AG04450 (cell line): Measurements from ENCODE around the gene DNM3. TPM values are rescaled to one million over a fixed set of nuclear protein-coding genes. Genes with fewer than 3 reads are reported as not detected.

Experiments
- CTCF ChIA-PET: fragments of 300-600, 350-600 bp; formaldehyde crosslinking; extraction: SDS; loops from one replicate; lab custom pipeline; 2022; ENCODE audit warnings: antibody characterized with exemption, inconsistent platforms; lab: Charles Lee
- POLR2A ChIA-PET: fragments of 350-600 bp; formaldehyde crosslinking; extraction: SDS; loops from one replicate; lab custom pipeline; 2021; ENCODE audit warnings: antibody characterized with exemption, inconsistent platforms; lab: Yijun Ruan, JAX
- DNase-seq: peaks from one replicate; pipeline ENCODE4 v3.0.0-alpha.2; 2011; ENCODE audit warnings: low read depth, low spot score
- H3K27ac ChIP-seq: one replicate; pipeline ENCODE4 v1.5.1; 2012; ENCODE audit warnings: low read depth, low read length, control low read depth
- H3K27me3 ChIP-seq: one replicate; pipeline ENCODE4 v1.6.0; 2012; ENCODE audit warnings: low read length; ENCODE audit not compliant: control insufficient read depth, insufficient read depth
- H3K4me3 ChIP-seq: 2 replicates; pipeline ENCODE4 v1.5.1; 2011; ENCODE audit warnings: mild to moderate bottlenecking, low read depth, low read length, control low read depth
- H3K9me3 ChIP-seq: 2 replicates; pipeline ENCODE4 v1.5.1; 2012; ENCODE audit warnings: low read length; ENCODE audit not compliant: control insufficient read depth, insufficient read depth
- polyA plus RNA-seq: library from polyadenylated mRNA; depleted of rRNA; stranded (reverse); fragments of >200 nt; gene quantifications from 2 replicates; pipeline ENCODE4 v1.2.3, GENCODE V29; 2011
- TF ChIP-seq, protein P1 (sequence below): IDR thresholded peaks from 2 replicates; pipeline ENCODE4 v1.5.1; 2011; ENCODE audit warnings: low read depth, low read length, control low read depth, inconsistent platforms

The DNM3 gene
- polyA plus RNA-seq, 1 experiment, result 0.37 TPM

DNA sequence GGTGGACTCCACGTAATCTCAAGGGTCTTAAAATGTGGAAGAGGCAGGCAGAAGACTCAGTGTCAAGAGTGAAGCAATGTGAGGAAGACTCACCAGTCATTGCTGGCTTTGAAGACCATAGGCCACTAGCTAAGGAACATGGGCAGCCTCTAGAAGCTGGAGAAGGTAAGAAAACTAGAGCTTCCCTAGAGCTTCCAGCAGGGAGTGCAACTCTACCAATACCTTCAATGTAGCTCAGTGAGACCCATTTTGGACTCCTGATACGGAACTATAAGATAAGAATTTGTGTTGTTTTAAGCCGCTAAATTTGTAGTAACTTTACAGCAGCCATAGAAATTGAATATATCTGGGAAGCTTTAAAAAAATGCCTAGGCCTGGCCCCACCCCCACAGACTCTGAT lies 41.0 kb upstream of the DNM3 start:
- no peak overlapping the region for H3K27ac ChIP-seq
- DNase-seq, result no peak
- H3K4me3 ChIP-seq, result no peak overlapping the region
- no peaks in the 10 kb centered on the region for H3K27me3 ChIP-seq
- POLR2A ChIA-PET, result interaction anchor here (1.1 to 1.7 kb wide), 2 partner anchors 58 to 182 kb away, joined by 4 read pairs; partner anchors contain the start of gene VAMP4
- CTCF ChIA-PET, result interaction anchor here (0.6 to 9.7 kb wide), 24 partner anchors 10 to 379 kb away, joined by 3 to 484 read pairs (median 6); partner anchors contain the start of genes DNM3 and METTL13
- TF ChIP-seq, protein P1, sequence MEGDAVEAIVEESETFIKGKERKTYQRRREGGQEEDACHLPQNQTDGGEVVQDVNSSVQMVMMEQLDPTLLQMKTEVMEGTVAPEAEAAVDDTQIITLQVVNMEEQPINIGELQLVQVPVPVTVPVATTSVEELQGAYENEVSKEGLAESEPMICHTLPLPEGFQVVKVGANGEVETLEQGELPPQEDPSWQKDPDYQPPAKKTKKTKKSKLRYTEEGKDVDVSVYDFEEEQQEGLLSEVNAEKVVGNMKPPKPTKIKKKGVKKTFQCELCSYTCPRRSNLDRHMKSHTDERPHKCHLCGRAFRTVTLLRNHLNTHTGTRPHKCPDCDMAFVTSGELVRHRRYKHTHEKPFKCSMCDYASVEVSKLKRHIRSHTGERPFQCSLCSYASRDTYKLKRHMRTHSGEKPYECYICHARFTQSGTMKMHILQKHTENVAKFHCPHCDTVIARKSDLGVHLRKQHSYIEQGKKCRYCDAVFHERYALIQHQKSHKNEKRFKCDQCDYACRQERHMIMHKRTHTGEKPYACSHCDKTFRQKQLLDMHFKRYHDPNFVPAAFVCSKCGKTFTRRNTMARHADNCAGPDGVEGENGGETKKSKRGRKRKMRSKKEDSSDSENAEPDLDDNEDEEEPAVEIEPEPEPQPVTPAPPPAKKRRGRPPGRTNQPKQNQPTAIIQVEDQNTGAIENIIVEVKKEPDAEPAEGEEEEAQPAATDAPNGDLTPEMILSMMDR, result no peak
- H3K9me3 ChIP-seq, result no peaks in the 10 kb centered on the region

DNA sequence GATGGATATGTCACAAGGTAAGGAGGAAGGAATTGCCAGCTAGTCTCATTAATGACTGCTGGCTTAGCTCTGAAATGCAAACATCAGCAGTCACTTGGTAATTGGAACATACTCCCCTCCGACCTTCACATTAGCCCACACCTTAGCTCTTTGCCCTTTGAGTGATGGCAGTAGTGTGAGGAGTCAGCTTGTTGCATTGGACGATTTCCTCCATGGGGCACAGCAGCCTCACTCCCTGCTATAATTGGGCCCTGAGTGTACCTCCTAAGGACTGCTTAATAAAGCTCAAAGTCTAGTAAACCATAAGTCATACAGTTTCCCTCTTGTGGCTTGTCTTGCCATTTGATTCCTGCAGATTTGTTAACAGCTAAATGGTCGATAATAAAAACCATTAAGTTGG lies 40.4 kb upstream of the DNM3 start:
- Histone ChIP-seq H3K27ac (no peak overlapping the region), H3K4me3 (no peak overlapping the region), H3K27me3 (no peaks in the 10 kb centered on the region), H3K9me3 (no peaks in the 10 kb centered on the region)
- TF ChIP-seq, protein P1, result no peak
- POLR2A ChIA-PET, result interaction anchor here (1.1 kb wide), 1 partner anchor 59 kb away, joined by 4 read pairs; the partner anchor contains the start of gene VAMP4
- CTCF ChIA-PET, result interaction anchor here (0.6 to 9.7 kb wide), 26 partner anchors 8 to 235 kb away, joined by 3 to 484 read pairs (median 6); partner anchors contain the start of genes DNM3 and METTL13
- no peak for DNase-seq

DNA sequence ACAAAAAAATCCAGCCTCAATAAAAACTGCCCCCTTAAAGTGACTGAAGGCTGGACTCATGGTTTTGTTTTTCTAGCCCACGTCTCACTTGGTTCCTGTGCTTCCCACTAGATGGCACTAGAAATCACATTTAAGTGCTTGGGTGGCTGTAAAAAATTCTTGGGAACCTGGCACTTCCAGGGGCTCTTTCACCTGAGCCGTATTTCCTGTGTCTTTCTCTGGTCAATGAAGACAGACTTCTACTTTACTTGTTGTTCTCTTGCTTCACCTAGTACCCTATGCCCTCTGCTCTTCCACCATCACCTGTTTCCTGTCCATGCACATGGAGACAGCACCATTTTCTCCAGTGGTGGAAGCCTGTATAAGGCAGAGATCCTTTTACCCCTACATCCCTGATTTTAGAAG lies 39.8 kb upstream of the DNM3 start:
- TF ChIP-seq, protein P1, result peak; percentile 91
- ChIA-PET CTCF (interaction anchor here (0.6 to 9.7 kb wide), 41 partner anchors 8 to 649 kb away, joined by 3 to 484 read pairs (median 5); partner anchors contain the start of genes DNM3 and METTL13), POLR2A (interaction anchor here (0.6 to 1.1 kb wide), 2 partner anchors 16 to 59 kb away, joined by 3 to 4 read pairs; partner anchors contain the start of gene VAMP4)
- Histone ChIP-seq H3K4me3 (no peak overlapping the region), H3K27ac (no peak overlapping the region), H3K27me3 (no peaks in the 10 kb centered on the region), H3K9me3 (no peaks in the 10 kb centered on the region)
- DNase-seq, result no peak

DNA sequence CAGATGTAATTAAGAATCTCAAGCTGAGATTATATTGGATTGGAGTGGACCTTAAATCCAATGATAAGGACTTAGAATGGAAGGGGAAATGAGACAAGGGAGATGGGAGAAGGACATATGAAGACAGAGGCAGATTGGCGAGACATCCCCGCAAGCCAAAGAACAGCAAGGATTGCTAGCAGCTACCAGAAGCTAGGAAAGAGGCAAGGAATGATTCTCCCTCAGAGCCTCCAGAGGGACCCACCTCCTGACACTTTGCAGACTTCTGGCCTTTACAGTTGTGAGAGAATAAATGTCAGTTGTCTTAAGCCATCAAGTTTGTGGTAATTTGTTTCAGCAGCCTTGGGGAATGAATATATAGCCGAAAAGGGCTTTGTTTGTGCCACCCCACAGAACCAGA lies 39.1 kb upstream of the DNM3 start:
- ChIA-PET CTCF (interaction anchor here (0.6 to 9.7 kb wide), 35 partner anchors 9 to 649 kb away, joined by 3 to 484 read pairs (median 4); partner anchors contain the start of gene DNM3), POLR2A (interaction anchor here (0.6 kb wide), 1 partner anchor 15 kb away, joined by 3 read pairs; no protein-coding TSS in a partner anchor)
- no peak for DNase-seq
- H3K27ac ChIP-seq, result no peak overlapping the region
- no peaks in the 10 kb centered on the region for H3K9me3 ChIP-seq
- H3K27me3 ChIP-seq, result no peaks in the 10 kb centered on the region
- H3K4me3 ChIP-seq, result no peak overlapping the region
- TF ChIP-seq, protein P1, result no peak

DNA sequence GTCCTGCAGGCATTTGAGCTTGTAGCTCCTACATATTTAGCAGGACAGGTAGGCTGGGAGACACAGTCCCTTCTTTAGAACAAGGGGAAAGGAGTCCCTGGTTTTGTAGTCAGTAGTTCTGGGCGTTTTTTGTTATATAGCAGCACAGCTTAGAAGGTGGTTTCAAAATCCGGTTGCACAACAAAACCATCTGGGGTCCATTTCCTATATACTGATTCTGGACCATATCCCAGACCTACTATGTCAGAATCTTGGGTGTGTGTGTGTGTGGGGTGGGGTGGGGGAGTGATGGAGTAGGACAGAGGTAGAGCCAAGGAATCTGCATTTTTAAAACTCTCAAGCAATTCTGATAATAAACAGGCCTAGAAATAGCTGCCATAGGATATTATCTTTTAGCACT lies 38.3 kb upstream of the DNM3 start:
- POLR2A ChIA-PET, result no interaction called here
- CTCF ChIA-PET, result interaction anchor here (0.8 to 9.7 kb wide), 15 partner anchors 10 to 916 kb away, joined by 3 to 484 read pairs (median 5); no protein-coding TSS in a partner anchor
- Histone ChIP-seq H3K27ac (peak overlapping the region; percentile 49), H3K4me3 (no peak overlapping the region), H3K27me3 (no peaks in the 10 kb centered on the region), H3K9me3 (no peaks in the 10 kb centered on the region)
- DNase-seq, result peak; percentile 37
- TF ChIP-seq, protein P1, result no peak
